Measurements from ENCODE around the gene HRNR.

The HRNR gene

DNA sequence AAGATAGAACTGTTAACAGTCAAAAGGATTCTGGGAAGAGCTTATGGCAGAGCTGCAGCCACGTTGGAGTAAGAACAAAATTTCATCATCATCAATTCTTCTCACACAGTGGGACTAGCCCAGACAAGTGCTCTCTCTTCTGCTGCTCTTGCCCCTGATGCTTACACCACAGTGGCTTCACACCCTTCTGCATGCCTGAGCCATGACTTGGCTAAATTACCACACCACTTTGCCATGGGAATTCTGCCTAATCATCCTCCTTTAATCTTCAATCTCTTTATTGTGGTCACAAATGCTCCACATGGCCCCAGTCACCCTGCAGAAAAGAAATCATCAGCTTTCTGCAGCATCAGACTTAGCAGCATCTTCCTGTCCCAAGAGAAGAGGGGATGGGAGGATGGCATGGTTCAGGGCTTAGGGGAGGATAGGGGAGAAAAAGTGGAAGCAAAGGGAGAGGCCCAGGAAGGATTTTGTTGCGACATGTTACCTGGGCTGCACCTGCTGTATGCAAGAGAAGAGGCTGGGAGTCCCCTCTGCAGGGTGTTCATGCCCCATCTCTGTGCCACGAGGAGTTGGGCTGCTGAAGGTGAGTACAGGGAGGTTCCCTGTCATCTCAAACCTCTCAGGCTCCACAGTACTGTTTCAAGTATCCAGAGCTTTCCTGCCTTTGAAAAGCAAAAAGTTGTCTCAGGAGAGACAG is 56.0 kb downstream of the HRNR start:
- Histone ChIP-seq H3F3A (ENCODE audit: low read depth) (no peaks in the 10 kb centered on the region), H3K4me2 (ENCODE audit: low read depth, low read length, poor library complexity, severe bottlenecking) (peak overlapping the region; percentile 8), H4K20me1 (ENCODE audit: insufficient read depth, low read length, poor library complexity, severe bottlenecking) (no peaks in the 10 kb centered on the region), H3K4me3 (ENCODE audit: low read length, poor library complexity, severe bottlenecking) (no peak overlapping the region), H3K27me3 (ENCODE audit: insufficient read depth, low read length, poor library complexity, severe bottlenecking) (no peaks in the 10 kb centered on the region), H3K4me1 (ENCODE audit: insufficient read depth, low read length, poor library complexity, severe bottlenecking) (peaks cover 38% of the 10 kb centered on the region), H3K9me3 (ENCODE audit: insufficient read depth, low read depth, low read length) (no peaks in the 10 kb centered on the region), H2AFZ (ENCODE audit: low read length) (no peak overlapping the region), H3K9me2 (replicated peaks; ENCODE audit: low read depth, low read length) (no peaks in the 10 kb centered on the region), H3K79me2 (ENCODE audit: insufficient read depth, low read length) (no peaks in the 10 kb centered on the region), H3K9ac (ENCODE audit: low read depth, low read length, poor library complexity, severe bottlenecking) (peak overlapping the region; percentile 46), H3K36me3 (ENCODE audit: insufficient read depth, low read length) (no peaks in the 10 kb centered on the region)
- TF ChIP-seq EZH2phosphoT487 (IDR thresholded peaks at IDR 0.05; ENCODE audit: borderline replicate concordance), result no peak
- TF ChIP-seq, protein P1, sequence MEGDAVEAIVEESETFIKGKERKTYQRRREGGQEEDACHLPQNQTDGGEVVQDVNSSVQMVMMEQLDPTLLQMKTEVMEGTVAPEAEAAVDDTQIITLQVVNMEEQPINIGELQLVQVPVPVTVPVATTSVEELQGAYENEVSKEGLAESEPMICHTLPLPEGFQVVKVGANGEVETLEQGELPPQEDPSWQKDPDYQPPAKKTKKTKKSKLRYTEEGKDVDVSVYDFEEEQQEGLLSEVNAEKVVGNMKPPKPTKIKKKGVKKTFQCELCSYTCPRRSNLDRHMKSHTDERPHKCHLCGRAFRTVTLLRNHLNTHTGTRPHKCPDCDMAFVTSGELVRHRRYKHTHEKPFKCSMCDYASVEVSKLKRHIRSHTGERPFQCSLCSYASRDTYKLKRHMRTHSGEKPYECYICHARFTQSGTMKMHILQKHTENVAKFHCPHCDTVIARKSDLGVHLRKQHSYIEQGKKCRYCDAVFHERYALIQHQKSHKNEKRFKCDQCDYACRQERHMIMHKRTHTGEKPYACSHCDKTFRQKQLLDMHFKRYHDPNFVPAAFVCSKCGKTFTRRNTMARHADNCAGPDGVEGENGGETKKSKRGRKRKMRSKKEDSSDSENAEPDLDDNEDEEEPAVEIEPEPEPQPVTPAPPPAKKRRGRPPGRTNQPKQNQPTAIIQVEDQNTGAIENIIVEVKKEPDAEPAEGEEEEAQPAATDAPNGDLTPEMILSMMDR (conservative IDR thresholded peaks at IDR 0.05; ENCODE audit: low read length), result no peak

GRCh38 chr1:152166966-152167365 is 57.0 kb downstream of the HRNR start:
- Histone ChIP-seq H3K4me1 (ENCODE audit: insufficient read depth, low read length, poor library complexity, severe bottlenecking) (peaks cover 38% of the 10 kb centered on the region), H4K20me1 (ENCODE audit: insufficient read depth, low read length, poor library complexity, severe bottlenecking) (no peaks in the 10 kb centered on the region), H3K4me3 (ENCODE audit: low read length, poor library complexity, severe bottlenecking) (no peak overlapping the region), H3K36me3 (ENCODE audit: insufficient read depth, low read length) (no peaks in the 10 kb centered on the region), H3K9ac (ENCODE audit: low read depth, low read length, poor library complexity, severe bottlenecking) (peak overlapping the region; percentile 46), H3K27me3 (ENCODE audit: insufficient read depth, low read length, poor library complexity, severe bottlenecking) (no peaks in the 10 kb centered on the region), H3K79me2 (ENCODE audit: insufficient read depth, low read length) (no peaks in the 10 kb centered on the region), H3F3A (ENCODE audit: low read depth) (no peaks in the 10 kb centered on the region), H3K9me3 (ENCODE audit: insufficient read depth, low read depth, low read length) (no peaks in the 10 kb centered on the region), H3K9me2 (replicated peaks; ENCODE audit: low read depth, low read length) (no peaks in the 10 kb centered on the region), H3K4me2 (ENCODE audit: low read depth, low read length, poor library complexity, severe bottlenecking) (no peak overlapping the region), H2AFZ (ENCODE audit: low read length) (no peak overlapping the region)
- TF ChIP-seq EZH2phosphoT487 (IDR thresholded peaks at IDR 0.05; ENCODE audit: borderline replicate concordance), result no peak
- TF ChIP-seq, protein P1 (conservative IDR thresholded peaks at IDR 0.05; ENCODE audit: low read length), result no peak

DNA sequence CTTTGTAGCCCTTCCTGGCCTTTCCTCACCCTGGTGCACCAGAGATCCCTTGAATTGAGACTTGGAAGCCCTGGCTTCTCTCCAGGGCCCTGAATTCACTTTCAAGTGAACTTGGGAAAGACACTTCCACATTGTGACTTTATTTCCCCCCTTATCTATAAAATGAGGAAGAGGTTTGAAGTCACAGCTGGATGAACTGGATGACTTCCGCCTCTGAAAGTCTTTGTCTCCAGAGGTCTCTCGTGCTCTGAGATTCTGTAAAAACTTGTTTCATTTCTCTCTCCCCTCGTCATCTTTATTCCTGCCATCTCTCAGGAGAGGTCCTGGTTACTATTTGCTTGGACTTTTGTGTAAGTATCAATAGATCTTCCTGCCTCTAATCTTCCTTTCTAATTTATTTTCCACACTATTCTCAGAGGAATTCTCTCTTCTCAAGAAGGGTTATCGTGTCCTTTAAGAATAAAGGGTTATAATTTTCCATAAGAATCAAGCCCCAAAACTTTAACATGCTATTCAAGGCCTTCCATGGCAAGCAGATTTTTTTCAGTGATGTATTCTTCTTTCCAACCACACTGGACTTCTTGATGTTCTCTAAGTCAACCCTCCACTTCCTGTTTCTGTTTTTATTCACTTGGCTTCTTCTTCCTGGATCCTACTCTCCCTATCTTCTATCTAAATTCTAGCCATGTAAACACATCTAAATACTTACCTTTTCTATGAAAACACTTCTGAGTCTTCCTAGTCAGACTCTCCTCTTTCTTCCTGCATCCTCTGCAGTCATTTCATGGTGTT is 58.5 kb downstream of the HRNR start:
- peak overlapping the region; percentile 87 for H2AFZ ChIP-seq (ENCODE audit: low read length)
- TF ChIP-seq, protein P1 (conservative IDR thresholded peaks at IDR 0.05; ENCODE audit: low read length), result no peak
- no peak for TF ChIP-seq EZH2phosphoT487 (IDR thresholded peaks at IDR 0.05; ENCODE audit: borderline replicate concordance)
- H3K4me3 ChIP-seq (ENCODE audit: low read length, poor library complexity, severe bottlenecking), result peak overlapping the region; percentile 11
- H3K36me3 ChIP-seq (ENCODE audit: insufficient read depth, low read length), result no peaks in the 10 kb centered on the region
- H3K9me2 ChIP-seq (replicated peaks; ENCODE audit: low read depth, low read length), result no peaks in the 10 kb centered on the region
- peak overlapping the region; percentile 4 for H3K9ac ChIP-seq (ENCODE audit: low read depth, low read length, poor library complexity, severe bottlenecking)
- H3K27me3 ChIP-seq (ENCODE audit: insufficient read depth, low read length, poor library complexity, severe bottlenecking), result no peaks in the 10 kb centered on the region
- H3F3A ChIP-seq (ENCODE audit: low read depth), result no peaks in the 10 kb centered on the region
- H3K4me2 ChIP-seq (ENCODE audit: low read depth, low read length, poor library complexity, severe bottlenecking), result peak overlapping the region; percentile 38
- no peaks in the 10 kb centered on the region for H3K79me2 ChIP-seq (ENCODE audit: insufficient read depth, low read length)
- peaks cover 38% of the 10 kb centered on the region for H3K4me1 ChIP-seq (ENCODE audit: insufficient read depth, low read length, poor library complexity, severe bottlenecking)
- H4K20me1 ChIP-seq (ENCODE audit: insufficient read depth, low read length, poor library complexity, severe bottlenecking), result no peaks in the 10 kb centered on the region
- no peaks in the 10 kb centered on the region for H3K9me3 ChIP-seq (ENCODE audit: insufficient read depth, low read depth, low read length)
